ENCODE measurements around the gene DLGAP5. TPM values are rescaled to one million over a fixed set of nuclear protein-coding genes. Genes with fewer than 3 reads are reported as not detected.
A peak's percentile ranks its signal among the peaks of the same experiment; 100 is the strongest.

The DLGAP5 gene
- polyA plus RNA-seq, 3 donors: 0.10 to 0.12 TPM; not detected in 1

DNA sequence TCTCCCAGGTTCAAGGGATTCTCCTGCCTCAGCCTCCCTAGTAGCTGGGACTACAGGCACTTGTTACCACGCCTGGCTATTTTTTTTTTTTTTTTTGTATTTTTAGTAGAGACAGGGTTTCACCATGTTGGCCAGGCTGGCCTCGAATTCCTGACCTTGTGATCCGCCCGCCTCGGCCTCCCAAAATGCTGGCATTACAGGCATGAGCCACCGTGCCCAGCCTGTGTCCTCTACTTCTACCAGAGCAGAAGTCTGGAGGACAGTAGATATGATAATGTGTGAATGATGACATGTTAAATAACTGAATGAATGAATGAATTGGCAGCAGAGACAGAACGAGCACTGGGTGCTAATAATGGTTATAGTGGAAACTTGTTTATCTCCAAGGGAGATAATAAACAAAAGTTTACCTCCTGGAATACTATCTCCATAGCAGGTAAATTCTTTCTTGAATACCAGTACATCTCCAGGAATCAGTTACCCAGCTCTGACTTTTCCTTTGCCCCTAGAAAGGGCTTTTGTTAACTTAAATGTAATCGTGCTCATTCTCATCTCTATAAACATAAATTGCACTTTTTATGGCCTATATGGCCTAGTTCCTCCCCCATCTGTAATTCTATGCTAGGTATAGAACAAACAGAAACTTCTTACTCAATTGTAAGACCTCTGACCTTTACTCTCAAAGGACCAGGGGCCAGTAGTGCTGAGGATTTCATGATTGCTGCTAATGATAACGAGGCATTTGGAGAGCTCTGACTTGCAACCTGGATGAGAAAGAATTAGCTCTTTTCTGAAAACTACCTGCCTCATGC, 69.6 kb downstream of the DLGAP5 start:
- 79 to 86% (median 85%) methylated on average over 9 of the region's 9 CpGs for WGBS, 3 donors
- no peak overlapping the region for H3K27ac ChIP-seq (ENCODE audit: low read depth, low read length)

DNA sequence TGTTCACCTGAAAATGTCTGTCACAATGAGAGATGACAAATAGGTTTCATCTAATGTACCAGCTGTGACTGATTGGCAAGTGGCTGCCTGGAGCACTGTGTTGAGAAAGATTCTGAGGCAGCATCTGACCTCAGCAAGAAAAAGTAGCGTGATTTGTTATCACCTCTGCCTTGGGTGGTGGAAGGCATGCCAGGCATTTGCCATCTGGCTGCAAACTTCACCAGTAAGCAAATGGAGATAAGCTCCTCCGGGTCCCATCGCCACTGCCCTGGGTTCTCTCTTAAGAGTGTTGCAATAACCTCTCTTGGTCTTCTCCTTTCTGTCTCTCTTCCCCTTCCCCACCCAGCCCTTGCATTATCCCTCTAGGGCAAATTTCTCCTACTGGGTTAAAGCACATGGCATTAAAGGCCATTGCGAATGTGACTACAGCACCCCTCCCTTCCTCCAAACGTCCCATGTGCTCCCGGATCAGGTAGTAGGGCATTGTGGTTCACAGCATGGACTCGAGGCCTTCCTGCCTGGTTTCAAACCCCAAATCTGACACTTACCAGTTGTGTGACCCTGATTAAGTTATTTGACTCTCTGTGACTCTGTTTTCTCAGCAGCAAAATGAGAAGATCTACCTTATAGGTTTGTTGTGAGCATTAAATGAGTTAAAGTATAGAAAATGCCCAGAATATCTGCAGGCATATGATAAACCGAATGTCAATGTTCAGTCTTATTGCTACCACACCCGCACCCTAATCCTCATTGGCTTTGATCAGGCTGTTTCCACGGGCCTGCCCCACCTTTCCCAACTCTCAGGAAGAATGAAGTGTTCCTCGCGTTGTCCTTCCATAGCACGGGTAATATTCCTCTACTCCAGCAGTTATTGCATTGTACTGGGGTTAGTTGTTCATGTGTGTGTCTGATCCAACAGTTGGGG, 70.6 kb downstream of the DLGAP5 start:
- WGBS, 3 donors: 69 to 77% (median 71%) methylated on average over 13 of the region's 13 CpGs

DNA sequence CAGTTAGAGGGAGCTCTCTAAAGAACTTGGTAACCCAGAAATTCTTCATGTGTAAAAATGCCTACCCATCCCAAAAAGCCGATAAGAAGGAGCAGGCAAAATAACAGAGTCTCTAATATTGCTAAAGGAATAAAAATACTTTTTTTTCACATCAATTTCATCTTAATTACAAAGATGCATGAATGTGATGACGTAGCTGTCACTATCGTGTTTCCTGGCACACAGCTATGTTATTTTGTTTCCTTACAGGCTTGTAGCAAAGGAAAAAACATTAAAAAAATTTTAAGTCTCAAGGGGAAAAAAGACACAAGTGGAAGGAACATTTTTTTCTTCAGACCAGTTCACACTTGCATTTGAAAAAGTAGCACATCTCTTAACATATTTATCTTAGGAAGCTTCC, 72.6 kb downstream of the DLGAP5 start:
- no peak overlapping the region for H3K27ac ChIP-seq (ENCODE audit: low read depth, low read length)
- 35 to 57% (median 45%) methylated on average over 3 of the region's 3 CpGs for WGBS, 3 donors

More for the DNA sequence above, 70.6 kb downstream of the DLGAP5 start:
- H3K27ac ChIP-seq (ENCODE audit: low read depth, low read length): no peak overlapping the region

DNA sequence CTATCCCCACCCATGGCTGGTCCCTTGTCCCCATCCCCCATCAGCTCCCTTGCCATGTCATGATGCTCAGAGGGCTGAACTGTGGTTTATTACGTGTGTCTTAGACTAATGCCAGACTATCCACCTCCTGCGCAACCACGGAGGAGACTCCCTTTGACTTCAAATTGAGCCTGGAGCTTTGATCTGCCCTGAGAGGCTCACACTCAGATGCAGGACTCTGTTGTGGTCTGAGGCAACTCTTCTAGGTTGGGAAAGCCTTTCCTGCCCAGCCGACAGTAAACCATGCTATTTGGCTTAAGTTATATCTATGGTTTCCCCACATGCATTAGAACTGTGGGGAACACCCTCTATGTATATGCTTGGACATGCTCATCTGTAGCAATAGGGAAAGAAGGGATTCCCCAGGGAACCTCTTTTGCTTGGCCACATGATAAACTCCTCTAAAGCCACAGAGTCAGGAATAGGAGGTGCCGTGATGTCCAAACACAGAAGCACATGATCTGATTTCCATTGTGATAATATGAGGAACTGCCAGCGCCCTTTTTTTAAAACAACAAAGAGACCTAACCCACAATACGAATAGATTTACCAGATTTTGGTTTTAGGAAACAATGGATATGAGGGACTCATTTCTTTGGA, 73.5 kb downstream of the DLGAP5 start:
- WGBS, 3 donors: 49 to 87% (median 63%) methylated on average over 7 of the region's 7 CpGs
- H3K27ac ChIP-seq (ENCODE audit: low read depth, low read length): no peak overlapping the region

DNA sequence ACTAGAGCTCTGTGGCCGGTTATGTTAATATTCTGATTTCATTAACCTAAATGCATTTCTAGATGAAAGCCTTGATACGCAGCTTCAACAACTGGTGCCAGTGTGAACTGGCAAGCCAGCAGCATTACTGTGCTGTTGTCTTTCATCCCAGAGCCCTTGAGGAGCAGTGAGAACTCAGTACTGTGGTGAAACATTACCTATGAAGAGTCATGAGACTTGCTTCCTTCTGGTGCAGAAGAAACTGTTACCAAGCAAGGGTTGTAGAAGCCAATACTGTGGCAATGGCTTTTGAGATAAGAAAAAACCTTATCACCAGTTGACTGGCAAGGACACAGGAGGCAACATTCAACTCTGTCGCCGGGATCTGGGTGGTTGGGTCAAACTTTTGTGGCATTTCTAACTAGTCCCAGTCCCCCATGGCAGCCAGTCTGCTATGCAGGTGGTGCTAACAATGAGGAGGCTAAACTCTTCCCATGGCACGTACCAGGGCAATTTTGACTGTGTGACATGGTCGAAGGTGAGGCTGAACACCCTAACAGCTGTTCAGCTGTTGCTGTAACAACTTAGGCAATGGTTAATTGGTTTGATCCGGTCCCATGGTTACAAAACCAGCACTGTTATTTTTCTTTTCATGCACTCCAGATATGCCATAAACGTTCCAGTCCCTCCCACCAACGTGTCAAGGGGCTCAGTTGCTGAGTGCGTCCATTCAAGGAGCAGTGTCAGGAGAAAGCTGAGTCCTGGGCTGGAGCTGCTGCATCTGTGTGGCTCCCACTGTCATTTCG, 74.9 kb downstream of the DLGAP5 start:
- H3K27ac ChIP-seq (ENCODE audit: low read depth, low read length): no peak overlapping the region
- 31 to 75% (median 69%) methylated on average over 11 of the region's 11 CpGs for WGBS, 3 donors

DNA sequence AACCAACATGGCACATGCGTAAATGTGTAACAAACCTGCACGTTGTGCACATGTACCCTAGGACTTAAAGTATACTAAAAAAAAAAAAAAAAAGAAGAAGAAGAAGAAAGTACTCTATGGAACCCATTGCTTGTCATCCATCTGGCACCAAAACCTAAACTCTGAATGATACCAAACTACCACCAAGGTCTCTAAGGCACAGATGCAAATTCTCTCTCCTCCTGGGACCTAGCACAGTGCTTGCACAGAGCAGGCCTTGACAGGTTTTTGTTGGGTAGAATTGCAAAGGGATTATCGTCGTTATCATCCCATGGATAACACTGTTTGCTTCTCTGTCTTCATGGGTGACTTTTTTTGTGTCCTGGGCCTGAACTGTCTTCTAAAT, 75.5 kb downstream of the DLGAP5 start:
- no peak overlapping the region for H3K27ac ChIP-seq (ENCODE audit: low read depth, low read length)

DNA sequence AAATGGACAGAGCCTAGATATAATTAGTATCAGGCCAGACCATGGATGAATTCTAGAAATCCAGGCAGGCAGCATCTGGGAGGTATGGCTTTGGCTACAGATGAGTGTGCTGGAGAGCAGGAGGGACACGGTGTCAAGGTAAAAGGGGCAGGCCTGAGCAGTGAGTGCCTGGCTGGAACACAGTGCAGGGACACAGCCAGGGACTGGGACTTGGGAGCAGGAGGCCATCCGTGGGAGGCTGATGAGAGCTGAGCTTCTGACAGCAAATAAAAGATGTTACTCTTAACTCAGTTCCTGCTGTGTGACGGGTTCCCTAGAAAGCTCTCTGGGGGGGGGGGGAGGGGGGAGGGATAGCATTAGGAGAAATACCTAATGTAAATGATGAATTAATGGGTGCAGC, 75.9 kb downstream of the DLGAP5 start:
- H3K27ac ChIP-seq (ENCODE audit: low read depth, low read length): no peak overlapping the region
- 30 to 65% (median 61%) methylated on average over 2 to 3 of the region's 3 CpGs for WGBS, 3 donors

More for the DNA sequence above, 75.5 kb downstream of the DLGAP5 start:
- WGBS, 3 donors: 68 to 91% (median 84%) methylated on average over 4 of the region's 4 CpGs

DNA sequence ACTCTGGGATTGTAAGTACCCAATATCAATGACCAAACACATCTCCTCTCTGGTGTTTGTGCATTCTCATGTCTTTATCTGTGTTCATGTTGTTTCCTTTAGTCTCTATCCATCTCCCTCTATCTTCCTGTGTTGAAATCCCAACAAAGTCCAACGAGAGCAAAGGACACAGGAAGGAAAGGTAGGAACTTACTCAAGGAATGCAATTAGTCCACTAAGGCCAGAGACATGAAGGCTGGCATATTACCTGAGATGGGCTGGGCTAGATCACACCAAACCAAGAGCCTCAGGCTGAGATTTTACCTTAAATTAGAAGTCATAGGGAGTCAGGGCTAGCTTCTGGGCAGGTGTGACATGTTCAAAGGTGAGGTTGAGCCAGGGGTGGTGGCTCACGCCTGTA, 76.7 kb downstream of the DLGAP5 start:
- WGBS, 3 donors: 67 to 85% (median 68%) methylated on average over 2 of the region's 2 CpGs
- H3K27ac ChIP-seq (ENCODE audit: low read depth, low read length): no peak overlapping the region

DNA sequence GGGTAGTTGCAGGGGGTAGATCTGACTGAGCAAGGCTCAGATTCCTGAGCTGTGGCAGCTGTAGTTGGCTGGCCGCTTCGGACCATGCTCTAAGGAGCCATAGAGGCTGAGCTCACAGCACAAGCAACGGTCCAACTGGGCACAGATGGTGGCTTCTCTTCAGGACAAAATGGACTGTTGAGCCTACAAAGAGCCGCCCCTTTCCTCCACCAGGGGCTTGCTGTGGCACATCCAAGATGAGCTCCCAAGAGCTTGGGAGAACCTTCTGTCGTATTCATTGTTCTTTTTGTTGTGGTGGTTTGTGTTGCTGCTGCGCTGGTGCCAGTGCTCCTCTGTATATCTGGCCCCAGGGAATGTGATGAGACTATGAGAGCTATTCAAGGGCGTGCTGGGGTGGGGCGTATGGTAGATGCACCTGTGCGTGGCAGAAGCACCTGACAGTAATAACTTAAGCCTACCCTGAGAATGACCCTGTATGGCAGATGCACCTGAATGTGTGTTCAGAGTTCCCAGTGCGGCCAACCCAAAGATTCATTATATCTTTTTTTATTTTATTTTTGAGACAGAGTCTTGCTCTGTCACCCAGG, 80.2 kb downstream of the DLGAP5 start:
- 89 to 98% (median 98%) methylated on average over 10 of the region's 10 CpGs for WGBS, 3 donors
- no peak overlapping the region for H3K27ac ChIP-seq (ENCODE audit: low read depth, low read length)

DNA sequence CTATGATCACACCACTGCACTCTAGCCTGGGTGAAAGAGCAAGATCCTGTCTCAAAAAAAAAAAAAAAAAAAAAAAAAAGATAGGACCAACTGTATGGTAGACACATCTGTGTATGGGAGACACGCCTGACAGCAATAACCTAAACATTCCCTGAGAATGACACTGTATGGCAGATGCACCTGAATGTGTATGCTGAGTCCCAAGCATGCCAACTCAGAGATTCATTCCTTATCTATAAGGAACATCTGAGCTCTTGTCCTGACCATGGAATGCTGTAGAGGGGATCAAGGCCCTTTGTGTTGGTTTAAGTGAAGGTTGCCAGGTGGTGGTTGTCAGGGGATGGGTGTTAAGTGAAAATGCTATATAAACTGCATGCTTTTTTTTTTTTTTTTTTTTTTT, 81.5 kb downstream of the DLGAP5 start:
- 98 to 100% (median 100%) methylated on average over 1 of the region's 1 CpG for WGBS, 3 donors

DNA sequence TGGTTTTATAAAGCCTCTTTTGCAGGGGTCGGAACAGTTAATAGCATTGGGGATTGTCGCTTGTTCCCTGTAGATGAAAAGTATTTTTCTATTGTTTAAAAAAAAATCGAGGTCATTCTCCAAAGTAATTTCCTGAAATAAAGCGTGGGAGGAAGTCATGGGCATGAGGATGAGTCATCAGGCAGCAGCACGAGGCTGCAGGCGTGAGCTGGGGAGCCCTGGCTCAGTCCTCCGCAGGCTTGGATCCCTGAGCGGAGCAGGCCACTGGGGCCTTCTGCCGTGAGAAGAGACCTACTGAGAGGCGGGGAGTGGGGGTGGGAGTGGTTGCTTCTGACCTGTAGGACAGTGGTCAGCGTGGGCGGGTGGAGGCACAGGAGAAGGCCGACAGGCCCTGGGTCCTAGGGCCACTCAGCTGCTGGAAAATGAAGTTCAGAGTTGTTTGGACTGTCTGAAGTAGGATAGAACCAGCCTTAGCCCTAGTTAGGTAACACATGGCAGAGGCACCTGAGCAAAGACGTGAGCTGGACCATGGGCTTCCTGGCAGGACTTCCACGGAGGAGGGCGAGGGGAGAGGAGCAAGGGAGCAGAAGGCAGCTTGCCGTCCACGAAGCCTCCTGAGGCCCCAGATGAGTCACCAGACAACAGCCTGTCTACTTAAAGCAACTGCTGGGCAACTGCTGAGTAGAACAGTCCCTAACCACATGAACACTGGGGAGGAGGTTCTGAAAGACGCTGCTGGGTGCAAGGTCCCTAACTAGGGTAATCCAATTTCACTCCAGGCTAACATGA, 83.4 kb downstream of the DLGAP5 start:
- 22 to 56% (median 26%) methylated on average over 18 to 19 of the region's 19 CpGs for WGBS, 3 donors
- H3K27ac ChIP-seq (ENCODE audit: low read depth, low read length): peak overlapping the region; percentile 97

More for the DNA sequence above, 81.5 kb downstream of the DLGAP5 start:
- H3K27ac ChIP-seq (ENCODE audit: low read depth, low read length): no peak overlapping the region

DNA sequence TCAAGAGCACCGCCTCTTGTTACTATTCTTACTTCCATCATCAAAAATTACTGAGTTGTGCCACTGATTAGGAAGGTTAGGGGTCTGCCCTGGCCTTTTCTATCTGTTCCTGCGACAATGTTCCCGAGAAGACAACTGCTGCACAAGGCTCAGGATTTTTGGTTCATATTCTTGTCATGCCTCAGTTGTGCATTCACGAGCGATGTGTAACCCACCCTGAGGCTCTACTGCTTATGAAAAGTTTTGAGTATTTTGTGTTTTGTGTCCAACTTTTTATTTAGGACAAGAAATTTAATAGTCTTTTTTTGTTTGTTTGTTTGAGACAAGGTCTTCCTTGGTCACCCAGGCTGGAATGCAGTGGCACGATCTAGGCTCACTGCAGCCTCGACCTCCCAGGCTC, 85.4 kb downstream of the DLGAP5 start:
- 85 to 90% (median 88%) methylated on average over 7 of the region's 7 CpGs for WGBS, 3 donors
- peak overlapping the region; percentile 46 for H3K27ac ChIP-seq (ENCODE audit: low read depth, low read length)

DNA sequence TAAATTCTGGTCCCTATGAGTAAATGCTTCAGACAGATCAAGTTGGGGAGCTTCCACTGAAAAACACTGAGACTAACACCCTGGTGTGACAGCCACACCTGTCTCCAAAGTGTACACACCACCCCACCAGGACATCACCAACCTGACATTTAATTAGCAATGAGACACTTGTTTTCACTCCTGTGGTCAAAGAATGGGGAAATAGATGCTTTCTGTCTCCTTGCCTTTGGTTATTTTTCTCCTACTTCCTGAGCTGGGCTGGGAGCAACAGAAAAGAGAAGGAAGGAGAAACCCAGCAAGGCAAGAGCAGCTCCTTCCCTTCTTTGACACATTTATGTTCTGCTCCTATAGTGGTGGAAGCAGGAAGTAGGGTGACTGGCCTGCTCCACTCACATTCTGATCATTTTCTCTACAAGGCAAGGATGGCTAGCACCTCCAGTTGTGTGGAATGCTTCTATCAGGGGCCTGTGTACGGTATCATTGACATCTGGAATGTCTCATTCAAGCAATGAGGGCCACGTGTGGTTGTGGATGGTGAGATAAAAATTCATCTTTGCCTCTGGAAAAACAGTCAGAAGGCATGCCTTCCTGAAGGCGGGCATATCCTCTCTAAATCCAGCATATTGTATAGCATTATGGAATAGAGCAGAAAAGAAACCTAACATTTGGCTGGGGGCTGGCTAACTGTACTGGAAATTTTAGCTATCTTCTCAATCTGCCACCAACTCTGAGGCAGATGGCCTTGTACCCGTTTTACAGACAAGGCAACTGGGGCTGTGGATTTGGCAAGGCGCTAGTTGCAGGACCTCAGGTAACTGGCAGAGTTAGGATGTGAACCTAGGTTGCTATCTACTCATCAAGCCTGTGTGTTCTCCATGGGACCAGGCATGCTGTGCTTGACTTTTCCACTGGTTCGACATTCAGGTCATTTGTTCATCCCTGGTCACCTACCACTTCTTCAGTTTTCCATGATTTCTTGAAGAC, 87.1 kb downstream of the DLGAP5 start:
- 92 to 95% (median 95%) methylated on average over 6 of the region's 6 CpGs for WGBS, 3 donors
- peak overlapping the region; percentile 94 for H3K27ac ChIP-seq (ENCODE audit: low read depth, low read length)

DNA sequence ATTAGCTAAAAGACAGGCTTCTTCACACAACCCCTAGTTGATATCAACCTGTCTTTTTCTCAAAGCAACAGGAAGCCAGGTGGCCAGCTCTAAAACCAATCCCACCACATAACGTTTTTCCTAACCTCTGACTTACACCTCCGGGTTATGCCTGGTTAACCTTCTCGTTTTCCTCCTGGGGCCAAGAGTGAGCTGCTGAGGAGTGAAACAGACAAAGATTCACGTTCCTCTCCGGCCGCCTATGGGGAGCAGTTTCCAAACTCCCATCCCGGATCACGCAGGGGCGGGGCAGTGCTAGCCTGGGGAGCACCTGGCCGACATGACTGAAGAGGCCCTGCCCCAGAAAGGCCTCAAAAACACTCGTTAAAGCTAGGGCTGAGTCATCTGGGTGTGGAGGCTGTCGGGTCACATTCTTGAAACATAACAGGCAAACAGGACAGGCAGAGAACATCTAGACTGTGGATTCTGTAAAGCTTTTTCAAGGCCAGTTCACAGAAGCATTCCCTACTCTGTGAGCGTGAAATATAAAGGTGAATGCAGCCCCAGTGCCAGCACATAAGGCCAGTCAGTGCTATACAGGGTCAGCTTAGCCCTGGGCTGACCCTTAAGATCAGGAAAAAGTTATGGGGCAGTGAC, 88.3 kb downstream of the DLGAP5 start:
- peak overlapping the region; percentile 94 for H3K27ac ChIP-seq (ENCODE audit: low read depth, low read length)
- WGBS, 3 donors: 20 to 54% (median 25%) methylated on average over 13 of the region's 13 CpGs

DNA sequence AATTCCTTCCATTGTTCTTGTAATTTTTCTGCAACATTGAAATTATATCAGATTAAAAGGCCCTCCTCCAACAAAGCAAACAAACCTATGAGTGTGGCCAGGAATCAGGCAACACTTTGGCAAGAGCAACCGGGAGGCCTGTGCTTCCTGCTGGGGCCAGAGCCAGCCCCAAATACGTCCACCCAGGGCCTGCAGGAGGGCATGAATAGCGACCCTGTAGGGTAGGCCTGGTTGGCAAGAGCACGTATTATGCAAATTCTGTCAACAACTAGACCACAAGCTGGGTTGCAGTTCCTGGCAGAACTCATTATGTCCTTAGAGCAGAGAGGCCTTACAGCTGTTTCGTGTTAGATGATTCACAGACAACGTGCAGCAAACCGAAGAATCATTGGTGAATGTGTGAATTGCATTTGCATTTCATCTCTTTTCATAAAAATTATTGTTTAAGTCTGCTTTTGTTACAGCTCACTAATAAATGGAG, 89.2 kb downstream of the DLGAP5 start:
- 4 to 8% (median 7%) methylated on average over 7 of the region's 7 CpGs for WGBS, 3 donors
- H3K27ac ChIP-seq (ENCODE audit: low read depth, low read length): no peak overlapping the region
